Measurements from ENCODE around the gene BBS1. TPM values are rescaled to one million over a fixed set of nuclear protein-coding genes. Genes with fewer than 3 reads are reported as not detected.
"Not testable (repeated sequence)": the region's sequence is repeated elsewhere in the genome, so short reads cannot be mapped to it uniquely, and the experiment has no call there.

BBS1 gene
- total RNA-seq, 1 experiment from 2014 or later, result 56.1 TPM

DNA sequence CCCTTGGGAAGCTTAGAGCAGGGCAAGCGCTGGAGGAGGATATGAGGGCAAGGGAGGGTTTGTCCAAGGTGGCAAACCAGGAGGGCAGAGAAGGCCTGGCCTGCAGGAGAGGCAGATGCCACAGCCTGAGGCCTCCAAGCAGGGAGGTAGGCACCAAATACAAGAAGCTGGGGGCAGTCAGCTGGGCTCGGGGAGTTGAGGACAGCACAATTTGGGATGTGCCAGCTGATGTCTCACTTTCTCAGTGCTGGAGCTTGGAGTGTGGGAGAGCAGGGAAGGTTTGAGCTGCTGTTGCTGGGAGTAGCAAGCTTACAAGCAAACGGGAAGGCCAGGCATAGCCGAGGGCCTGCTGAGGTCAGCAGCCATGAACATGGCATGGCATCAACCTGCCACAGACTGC lies 31.5 kb downstream of the BBS1 start:
- no peaks in the 10 kb centered on the region for H3K9me3 ChIP-seq (ENCODE audit: insufficient read depth, low read depth)
- intact Hi-C loops (cut with micrococcal nuclease; ENCODE audit: unreplicated experiment), result no loop called here
- DNase-seq, result no peak
- H3K79me2 ChIP-seq (ENCODE audit: low read depth), result no peaks in the 10 kb centered on the region
- H3K36me3 ChIP-seq (ENCODE audit: low read depth), result no peaks in the 10 kb centered on the region
- ChIA-PET CTCF (no interaction called here), POLR2A (ENCODE audit: unreplicated experiment) (no interaction called here)
- H3K27me3 ChIP-seq (ENCODE audit: insufficient read depth, low read depth), result 0 out of 2 replicates have a peak, but pooled peaks cover 4% of the 10 kb centered on the region
- TF ChIP-seq EZH2 (IDR thresholded peaks at IDR 0.05; ENCODE audit: low read depth), result no peak
- TF ChIP-seq, protein P1, sequence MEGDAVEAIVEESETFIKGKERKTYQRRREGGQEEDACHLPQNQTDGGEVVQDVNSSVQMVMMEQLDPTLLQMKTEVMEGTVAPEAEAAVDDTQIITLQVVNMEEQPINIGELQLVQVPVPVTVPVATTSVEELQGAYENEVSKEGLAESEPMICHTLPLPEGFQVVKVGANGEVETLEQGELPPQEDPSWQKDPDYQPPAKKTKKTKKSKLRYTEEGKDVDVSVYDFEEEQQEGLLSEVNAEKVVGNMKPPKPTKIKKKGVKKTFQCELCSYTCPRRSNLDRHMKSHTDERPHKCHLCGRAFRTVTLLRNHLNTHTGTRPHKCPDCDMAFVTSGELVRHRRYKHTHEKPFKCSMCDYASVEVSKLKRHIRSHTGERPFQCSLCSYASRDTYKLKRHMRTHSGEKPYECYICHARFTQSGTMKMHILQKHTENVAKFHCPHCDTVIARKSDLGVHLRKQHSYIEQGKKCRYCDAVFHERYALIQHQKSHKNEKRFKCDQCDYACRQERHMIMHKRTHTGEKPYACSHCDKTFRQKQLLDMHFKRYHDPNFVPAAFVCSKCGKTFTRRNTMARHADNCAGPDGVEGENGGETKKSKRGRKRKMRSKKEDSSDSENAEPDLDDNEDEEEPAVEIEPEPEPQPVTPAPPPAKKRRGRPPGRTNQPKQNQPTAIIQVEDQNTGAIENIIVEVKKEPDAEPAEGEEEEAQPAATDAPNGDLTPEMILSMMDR (conservative IDR thresholded peaks at IDR 0.05), result no peak
- no peak overlapping the region for H3K4me3 ChIP-seq
- H4K20me1 ChIP-seq (ENCODE audit: insufficient read depth), result no peaks in the 10 kb centered on the region
- H3K27ac ChIP-seq, result no peak overlapping the region
- peaks cover 13% of the 10 kb centered on the region for H3K4me1 ChIP-seq (replicated peaks; ENCODE audit: insufficient read depth)
- H3K4me2 ChIP-seq, result no peak overlapping the region
- no peaks in the 10 kb centered on the region for H3K9me2 ChIP-seq (ENCODE audit: insufficient read depth)
- no peak overlapping the region for H2AFZ ChIP-seq
- no TSS peak for BruUV-seq (replicated peaks)
- no peaks in the 10 kb centered on the region; the same call in 1 of the 2 replicates for H3F3A ChIP-seq (ENCODE audit: insufficient read depth, low read depth)

DNA sequence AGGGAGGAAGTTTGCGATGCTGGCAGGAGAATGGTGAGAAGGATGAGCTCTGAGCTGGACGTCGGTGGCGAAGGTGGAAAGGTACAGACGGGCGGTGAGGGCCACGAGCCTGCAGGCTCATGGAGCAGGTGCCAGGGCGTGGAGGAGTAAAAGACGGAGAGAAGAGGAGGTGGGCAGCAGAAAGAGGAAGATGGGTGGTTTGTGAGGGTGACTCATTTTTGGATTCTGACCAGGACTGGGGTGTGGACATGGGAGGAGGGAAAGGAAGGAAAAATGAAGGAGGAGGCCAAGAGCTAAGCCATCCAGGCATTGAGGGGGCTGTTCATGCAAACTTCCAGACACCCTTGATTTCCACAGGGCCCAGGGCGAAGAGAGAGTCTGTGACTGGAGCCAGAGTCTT lies 31.9 kb downstream of the BBS1 start:
- DNase-seq, result no peak
- ChIA-PET CTCF (no interaction called here), POLR2A (ENCODE audit: unreplicated experiment) (no interaction called here)
- Histone ChIP-seq H4K20me1 (ENCODE audit: insufficient read depth) (no peaks in the 10 kb centered on the region), H3K36me3 (ENCODE audit: low read depth) (no peaks in the 10 kb centered on the region), H3K4me3 (no peak overlapping the region), H3K4me2 (no peak overlapping the region), H3K79me2 (ENCODE audit: low read depth) (no peaks in the 10 kb centered on the region), H2AFZ (no peak overlapping the region), H3F3A (ENCODE audit: insufficient read depth, low read depth) (peaks cover under 1% of the 10 kb centered on the region; the same call in 1 of the 2 replicates), H3K27me3 (ENCODE audit: insufficient read depth, low read depth) (0 out of 2 replicates have a peak, but pooled peaks cover 9% of the 10 kb centered on the region), H3K9me3 (ENCODE audit: insufficient read depth, low read depth) (no peaks in the 10 kb centered on the region), H3K4me1 (replicated peaks; ENCODE audit: insufficient read depth) (peaks cover 13% of the 10 kb centered on the region), H3K9me2 (ENCODE audit: insufficient read depth) (no peaks in the 10 kb centered on the region), H3K27ac (no peak overlapping the region)
- TF ChIP-seq, protein P1 (conservative IDR thresholded peaks at IDR 0.05), result no peak
- TF ChIP-seq EZH2 (IDR thresholded peaks at IDR 0.05; ENCODE audit: low read depth), result no peak
- BruUV-seq (replicated peaks), result no TSS peak
- intact Hi-C loops (cut with micrococcal nuclease; ENCODE audit: unreplicated experiment), result no loop called here

DNA sequence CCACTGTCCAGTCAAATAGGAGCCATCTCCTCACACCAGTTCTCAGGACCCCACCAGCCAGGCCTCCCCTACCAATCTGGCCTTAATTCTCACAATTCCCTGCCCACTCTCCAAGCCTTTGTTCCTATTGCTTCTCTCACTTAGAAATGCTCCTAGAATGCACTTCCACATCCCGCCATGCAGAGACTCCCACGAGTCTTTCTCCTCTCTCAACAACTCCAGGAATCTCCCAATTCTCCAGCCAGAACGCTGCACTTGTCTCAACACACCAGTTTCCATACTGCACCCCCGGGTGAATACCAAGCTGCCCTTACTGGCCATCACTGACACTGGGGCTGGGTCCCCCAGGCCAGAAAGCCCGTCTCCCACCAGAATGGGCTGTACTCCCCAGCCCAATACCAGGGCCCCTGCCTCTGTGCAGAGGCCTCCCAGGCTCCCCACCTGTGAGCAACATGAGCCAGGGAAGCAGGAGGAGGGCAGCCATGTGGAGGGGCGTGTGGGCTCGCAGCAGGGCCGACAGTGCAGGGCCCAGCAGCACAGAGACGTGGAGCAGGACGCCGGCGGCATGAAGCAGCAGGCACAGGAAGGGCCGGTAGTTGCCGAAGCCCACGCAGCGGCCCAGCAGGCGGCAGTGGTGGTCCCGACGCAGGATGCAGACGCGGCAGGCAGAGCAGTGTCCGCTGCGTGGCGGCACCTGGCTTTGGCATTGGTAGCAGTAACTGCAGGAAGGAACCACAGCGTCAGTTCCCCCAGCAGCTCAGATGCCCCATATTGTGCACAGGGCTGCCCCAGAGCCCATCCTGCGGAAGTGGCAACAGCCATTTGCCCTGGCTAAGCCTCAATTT lies 33.0 kb downstream of the BBS1 start:
- Histone ChIP-seq H2AFZ (no peak overlapping the region), H3K27me3 (ENCODE audit: insufficient read depth, low read depth) (peaks cover 17% of the 10 kb centered on the region; the same call in 1 of the 2 replicates), H3K9me3 (ENCODE audit: insufficient read depth, low read depth) (no peaks in the 10 kb centered on the region), H3K4me1 (replicated peaks; ENCODE audit: insufficient read depth) (peaks cover 13% of the 10 kb centered on the region), H3K79me2 (ENCODE audit: low read depth) (no peaks in the 10 kb centered on the region), H3K9me2 (ENCODE audit: insufficient read depth) (no peaks in the 10 kb centered on the region), H4K20me1 (ENCODE audit: insufficient read depth) (no peaks in the 10 kb centered on the region), H3K4me3 (no peak overlapping the region), H3F3A (ENCODE audit: insufficient read depth, low read depth) (peaks cover 12% of the 10 kb centered on the region; the same call in 1 of the 2 replicates), H3K4me2 (no peak overlapping the region), H3K27ac (no peak overlapping the region), H3K36me3 (ENCODE audit: low read depth) (no peaks in the 10 kb centered on the region)
- TF ChIP-seq, protein P1 (conservative IDR thresholded peaks at IDR 0.05), result no peak
- TF ChIP-seq EZH2 (IDR thresholded peaks at IDR 0.05; ENCODE audit: low read depth), result no peak
- intact Hi-C loops (cut with micrococcal nuclease; ENCODE audit: unreplicated experiment), result no loop called here
- ChIA-PET CTCF (no interaction called here), POLR2A (ENCODE audit: unreplicated experiment) (no interaction called here)
- BruUV-seq (replicated peaks), result no TSS peak
- DNase-seq, result no peak

DNA sequence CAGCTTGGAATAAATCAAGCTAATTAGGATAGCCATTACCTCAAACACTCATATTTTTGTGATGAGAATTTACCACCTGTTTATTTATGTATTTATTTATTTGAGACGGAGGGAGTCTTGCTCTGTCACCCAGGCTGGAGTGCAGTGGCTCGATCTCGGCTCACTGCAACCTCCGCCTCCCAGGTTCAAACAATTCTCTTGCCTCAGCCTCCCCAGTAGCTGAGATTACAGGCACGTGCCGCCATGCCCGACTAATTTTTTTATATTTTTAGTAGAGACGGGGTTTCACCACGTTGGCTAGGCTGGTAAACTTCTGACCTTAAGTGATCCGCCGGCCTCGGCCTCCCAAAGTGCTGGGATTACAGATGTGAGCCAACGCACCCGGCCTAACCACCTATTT lies 34.5 kb downstream of the BBS1 start:
- POLR2A ChIA-PET (ENCODE audit: unreplicated experiment), result interaction anchor here (0.6 kb wide), 1 partner anchor 113 kb away, joined by 7 read pairs; no protein-coding TSS in a partner anchor
- Histone ChIP-seq H3K4me2 (peak overlapping the region; percentile 95), H3K4me1 (replicated peaks; ENCODE audit: insufficient read depth) (peaks cover 13% of the 10 kb centered on the region), H2AFZ (peak overlapping the region; percentile 90; the same call in 1 of the 2 replicates), H3K4me3 (peak overlapping the region; percentile 87), H3K27me3 (ENCODE audit: insufficient read depth, low read depth) (peaks cover 30% of the 10 kb centered on the region), H3F3A (ENCODE audit: insufficient read depth, low read depth) (peaks cover 14% of the 10 kb centered on the region; the same call in 1 of the 2 replicates)
- H3K36me3 ChIP-seq (ENCODE audit: low read depth); intact Hi-C loops (cut with micrococcal nuclease; ENCODE audit: unreplicated experiment); H3K27ac ChIP-seq; CTCF ChIA-PET; H4K20me1 ChIP-seq (ENCODE audit: insufficient read depth); H3K79me2 ChIP-seq (ENCODE audit: low read depth); H3K9me2 ChIP-seq (ENCODE audit: insufficient read depth); H3K9me3 ChIP-seq (ENCODE audit: insufficient read depth, low read depth); DNase-seq: not testable (repeated sequence)
- TSS peak; percentile 57 for BruUV-seq (replicated peaks)

Data from PC-9 (cell line).